SK-N-SH treated with all-trans-retinoic acid at 6 μM for 48 hours (cell line): ENCODE results near the gene FBXO30.

Experiments
- ATAC-seq: fragments of 200-7000 bp; cut with Tn5 transposase; 3 replicates; pipeline ENCODE4 v1.9.1; 2020; ENCODE audit warnings: mild to moderate bottlenecking, moderate library complexity
- ARNTL ChIP-seq: fragments of 450-650 bp; formaldehyde crosslinking; IDR thresholded peaks from 2 replicates; pipeline ENCODE4 v1.5.0; 2020; ENCODE audit warnings: low read depth, mild to moderate bottlenecking, moderate library complexity, borderline replicate concordance
- BACH2 ChIP-seq: fragments of 250-450 bp; sonication (Bioruptor Pico); IDR thresholded peaks from 2 replicates; pipeline ENCODE4 v1.9.0; 2021; ENCODE audit warnings: mild to moderate bottlenecking, borderline replicate concordance
- CSDC2 ChIP-seq: fragments of 250-450 bp; sonication (Bioruptor Pico); IDR thresholded peaks from 2 replicates; pipeline ENCODE4 v1.5.0; 2020; ENCODE audit warnings: mild to moderate bottlenecking, moderate library complexity
- ESRRG ChIP-seq: fragments of 250-450 bp; sonication (Bioruptor Pico); IDR thresholded peaks from 2 replicates; pipeline ENCODE4 v1.6.1; 2021; ENCODE audit warnings: mild to moderate bottlenecking
- GLIS3 ChIP-seq: fragments of 250-450 bp; sonication (Bioruptor Pico); IDR thresholded peaks from 2 replicates; pipeline ENCODE4 v1.5.0; 2020; ENCODE audit warnings: mild to moderate bottlenecking, moderate library complexity
- ISL1 ChIP-seq: fragments of 250-450 bp; sonication (Bioruptor Pico); IDR thresholded peaks from 2 replicates; pipeline ENCODE4 v2.1.2; 2022; ENCODE audit warnings: mild to moderate bottlenecking, moderate library complexity
- PATZ1 ChIP-seq: fragments of 250-450 bp; sonication (Bioruptor Pico); IDR thresholded peaks from 2 replicates; pipeline ENCODE4 v1.8.0; 2020; ENCODE audit warnings: mild to moderate bottlenecking, moderate library complexity, borderline replicate concordance
- PPARA ChIP-seq: fragments of 250-450 bp; sonication (Bioruptor Pico); IDR thresholded peaks from 2 replicates; pipeline ENCODE4 v1.5.0; 2020; ENCODE audit warnings: mild to moderate bottlenecking, borderline replicate concordance
- RARB ChIP-seq: fragments of 250-450 bp; sonication (Bioruptor Pico); IDR thresholded peaks from 2 replicates; pipeline ENCODE4 v1.8.0; 2021; ENCODE audit warnings: mild to moderate bottlenecking, moderate library complexity
- SNAI2 ChIP-seq: fragments of 250-450 bp; sonication (Bioruptor Pico); IDR thresholded peaks from 2 replicates; pipeline ENCODE4 v1.5.0; 2020; ENCODE audit warnings: mild to moderate bottlenecking, moderate library complexity
- TCF4 ChIP-seq: fragments of 250-450 bp; sonication (Bioruptor Pico); IDR thresholded peaks from 2 replicates; pipeline ENCODE4 v1.8.0; 2021; ENCODE audit warnings: mild to moderate bottlenecking, moderate library complexity, borderline replicate concordance
- TOX ChIP-seq: fragments of 250-450 bp; sonication (Bioruptor Pico); IDR thresholded peaks from 2 replicates; pipeline ENCODE4 v1.8.0; 2021; ENCODE audit warnings: mild to moderate bottlenecking, moderate library complexity, borderline replicate concordance
- TSHZ2 ChIP-seq: fragments of 250-450 bp; sonication (Bioruptor Pico); IDR thresholded peaks from 2 replicates; pipeline ENCODE4 v1.5.0; 2020; ENCODE audit warnings: mild to moderate bottlenecking, moderate library complexity
- ZC3H10 ChIP-seq: fragments of 250-450 bp; sonication (Bioruptor Pico); IDR thresholded peaks from 2 replicates; pipeline ENCODE4 v1.5.1; 2021; ENCODE audit warnings: mild to moderate bottlenecking, moderate library complexity
- ZFP3 ChIP-seq: fragments of 250-450 bp; sonication (Bioruptor Pico); IDR thresholded peaks from 2 replicates; pipeline ENCODE4 v1.5.0; 2020; ENCODE audit warnings: mild to moderate bottlenecking, moderate library complexity
- ZFP30 ChIP-seq: fragments of 450-650 bp; formaldehyde crosslinking; IDR thresholded peaks from 2 replicates; pipeline ENCODE4 v1.5.0; 2022; ENCODE audit warnings: mild to moderate bottlenecking, moderate library complexity
- ZNF565 ChIP-seq: fragments of 450-650 bp; formaldehyde crosslinking; conservative IDR thresholded peaks from 2 replicates; pipeline ENCODE4 v1.5.0; 2020; ENCODE audit warnings: low read depth, mild to moderate bottlenecking, moderate library complexity
- ZNF70 ChIP-seq: fragments of 450-650 bp; formaldehyde crosslinking; IDR thresholded peaks from 2 replicates; pipeline ENCODE4 v1.5.0; 2020; ENCODE audit warnings: mild to moderate bottlenecking, moderate library complexity
- ZNF8 ChIP-seq: fragments of 450-650 bp; formaldehyde crosslinking; IDR thresholded peaks from 2 replicates; pipeline ENCODE4 v1.5.0; 2020; ENCODE audit warnings: mild to moderate bottlenecking, moderate library complexity
- TF ChIP-seq, protein P1 (sequence below): fragments of 250-450 bp; sonication (Bioruptor Pico); IDR thresholded peaks from 2 replicates; pipeline ENCODE4 v1.5.1; 2021; ENCODE audit warnings: mild to moderate bottlenecking, moderate library complexity
- TF ChIP-seq, protein P2 (sequence below): fragments of 250-450 bp; sonication (Bioruptor Pico); IDR thresholded peaks from 2 replicates; pipeline ENCODE4 v1.8.0; 2021; ENCODE audit warnings: low read depth, mild to moderate bottlenecking, moderate library complexity, borderline replicate concordance

The FBXO30 gene

GRCh38 chr6:145836772-145837171 lies 22.2 kb upstream of the FBXO30 start:
- no peak for TF ChIP-seq ZNF70
- no peak for TF ChIP-seq PATZ1 (CRISPR knock-in tag)
- TF ChIP-seq ISL1 (CRISPR knock-in tag): peak; percentile 32; the same call in 1 of the 2 replicates
- no peak for TF ChIP-seq CSDC2 (CRISPR knock-in tag)
- no peak for TF ChIP-seq TCF4 (CRISPR knock-in tag)
- TF ChIP-seq, protein P1, sequence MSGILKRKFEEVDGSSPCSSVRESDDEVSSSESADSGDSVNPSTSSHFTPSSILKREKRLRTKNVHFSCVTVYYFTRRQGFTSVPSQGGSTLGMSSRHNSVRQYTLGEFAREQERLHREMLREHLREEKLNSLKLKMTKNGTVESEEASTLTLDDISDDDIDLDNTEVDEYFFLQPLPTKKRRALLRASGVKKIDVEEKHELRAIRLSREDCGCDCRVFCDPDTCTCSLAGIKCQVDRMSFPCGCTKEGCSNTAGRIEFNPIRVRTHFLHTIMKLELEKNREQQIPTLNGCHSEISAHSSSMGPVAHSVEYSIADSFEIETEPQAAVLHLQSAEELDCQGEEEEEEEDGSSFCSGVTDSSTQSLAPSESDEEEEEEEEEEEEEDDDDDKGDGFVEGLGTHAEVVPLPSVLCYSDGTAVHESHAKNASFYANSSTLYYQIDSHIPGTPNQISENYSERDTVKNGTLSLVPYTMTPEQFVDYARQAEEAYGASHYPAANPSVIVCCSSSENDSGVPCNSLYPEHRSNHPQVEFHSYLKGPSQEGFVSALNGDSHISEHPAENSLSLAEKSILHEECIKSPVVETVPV: no peak
- no peak for TF ChIP-seq SNAI2 (CRISPR knock-in tag)
- peak; percentile 72 for ATAC-seq

- TF ChIP-seq ZFP30 (CRISPR knock-in tag): no peak
- TF ChIP-seq, protein P2, sequence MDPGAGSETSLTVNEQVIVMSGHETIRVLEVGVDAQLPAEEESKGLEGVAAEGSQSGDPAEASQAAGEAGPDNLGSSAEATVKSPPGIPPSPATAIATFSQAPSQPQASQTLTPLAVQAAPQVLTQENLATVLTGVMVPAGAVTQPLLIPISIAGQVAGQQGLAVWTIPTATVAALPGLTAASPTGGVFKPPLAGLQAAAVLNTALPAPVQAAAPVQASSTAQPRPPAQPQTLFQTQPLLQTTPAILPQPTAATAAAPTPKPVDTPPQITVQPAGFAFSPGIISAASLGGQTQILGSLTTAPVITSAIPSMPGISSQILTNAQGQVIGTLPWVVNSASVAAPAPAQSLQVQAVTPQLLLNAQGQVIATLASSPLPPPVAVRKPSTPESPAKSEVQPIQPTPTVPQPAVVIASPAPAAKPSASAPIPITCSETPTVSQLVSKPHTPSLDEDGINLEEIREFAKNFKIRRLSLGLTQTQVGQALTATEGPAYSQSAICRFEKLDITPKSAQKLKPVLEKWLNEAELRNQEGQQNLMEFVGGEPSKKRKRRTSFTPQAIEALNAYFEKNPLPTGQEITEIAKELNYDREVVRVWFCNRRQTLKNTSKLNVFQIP (CRISPR knock-in tag): no peak
- peak; percentile 84 for ATAC-seq
Measured at GRCh38 chr6:145836170-145836569, 21.6 kb upstream of the FBXO30 start.

DNA sequence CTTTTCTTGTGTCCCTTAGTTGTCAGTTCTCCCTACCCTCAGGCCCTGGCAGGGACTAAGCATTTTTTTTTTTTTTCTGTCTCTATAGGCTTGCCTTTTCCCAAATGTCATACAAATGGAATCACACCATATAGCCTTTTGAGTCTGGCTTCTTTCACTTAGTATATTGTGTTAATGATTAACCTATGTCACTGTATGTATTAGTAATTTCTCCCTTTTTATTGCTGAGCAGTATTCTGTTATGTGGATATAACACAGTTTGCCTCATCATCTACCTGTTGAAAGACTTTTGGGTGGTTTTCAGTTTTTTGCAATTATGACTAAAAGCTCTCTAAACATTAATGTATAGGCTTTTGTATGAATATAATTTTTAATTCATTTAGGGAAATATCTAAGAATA lies 16.0 kb upstream of the FBXO30 start:
- ATAC-seq: no peak
- TF ChIP-seq ZC3H10 (CRISPR knock-in tag) (no peak), TOX (no peak), ZNF70 (no peak), TSHZ2 (CRISPR knock-in tag) (no peak), PPARA (CRISPR knock-in tag) (no peak), SNAI2 (CRISPR knock-in tag) (no peak), ZFP3 (CRISPR knock-in tag) (no peak), ZNF8 (CRISPR knock-in tag) (no peak), ZNF565 (CRISPR knock-in tag) (no peak), ESRRG (CRISPR knock-in tag) (no peak), RARB (CRISPR knock-in tag) (no peak), ISL1 (CRISPR knock-in tag) (no peak), GLIS3 (CRISPR knock-in tag) (no peak), ARNTL (CRISPR knock-in tag) (no peak), BACH2 (CRISPR knock-in tag) (no peak)
- TF ChIP-seq, protein P1: no peak

DNA sequence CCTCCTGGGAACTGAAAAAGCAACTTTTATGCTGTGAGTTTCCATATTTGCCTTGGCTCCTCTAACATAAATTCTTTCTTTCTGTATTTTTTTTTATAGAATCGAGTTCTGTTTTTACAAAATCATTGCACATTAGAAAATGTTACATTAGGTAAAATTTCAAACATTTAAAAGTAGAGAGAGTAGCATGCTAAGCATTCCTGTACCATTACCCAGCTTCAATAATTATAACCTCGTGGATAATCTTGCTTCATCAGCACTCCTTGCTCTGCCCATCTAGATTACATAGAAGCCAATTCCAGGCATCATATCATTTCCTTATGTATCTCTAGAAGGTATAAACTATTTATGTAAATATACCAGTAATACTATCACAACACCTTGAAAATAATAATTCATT lies 15.4 kb upstream of the FBXO30 start:
- peak; percentile 66; the same call in 2 of the 3 replicates for ATAC-seq

More for the DNA sequence above, 15.4 kb upstream of the FBXO30 start:
- TF ChIP-seq ISL1 (CRISPR knock-in tag) (peak; percentile 30; the same call in 1 of the 2 replicates), GLIS3 (CRISPR knock-in tag) (no peak)
- TF ChIP-seq, protein P1: no peak
